ENCODE data around the gene RLIM. TPM values are rescaled to one million over a fixed set of nuclear protein-coding genes. Genes with fewer than 3 reads are reported as not detected.

The RLIM gene
- total RNA-seq, 1 experiment from 2014 or later, result 36.4 TPM

DNA sequence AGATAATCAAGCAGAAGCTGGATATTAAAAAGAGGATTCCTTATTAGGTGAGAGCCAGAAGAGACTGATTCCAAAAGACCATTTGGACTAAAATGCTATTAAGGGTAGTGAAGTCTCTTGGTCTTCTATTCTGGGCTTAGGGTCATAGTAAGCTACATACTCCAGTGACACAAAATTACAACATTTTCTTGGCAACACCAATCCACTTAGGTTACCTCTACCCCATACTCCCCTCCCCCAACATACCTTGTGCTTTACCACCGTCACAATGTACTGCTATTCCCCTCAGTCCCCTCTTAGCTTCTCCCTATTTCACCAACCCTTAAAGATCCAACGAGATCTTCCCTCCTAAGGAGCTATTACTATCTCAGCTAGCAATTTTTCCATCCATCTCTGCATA is 11.4 kb downstream of the RLIM start:
- Histone ChIP-seq H3K9ac (ENCODE audit: extremely low read depth, insufficient read length, low read length) (no peak overlapping the region), H3T11ph (ENCODE audit: low read length) (no peak overlapping the region), H3K56ac (ENCODE audit: insufficient read length, low read depth, low read length) (no peak overlapping the region), H3K79me2 (ENCODE audit: insufficient read depth, low read length) (peaks cover 5% of the 10 kb centered on the region; the same call in 1 of the 2 replicates), H3K4me1 (ENCODE audit: insufficient read depth, low read length) (no peaks in the 10 kb centered on the region; the same call in 1 of the 2 replicates), H2BK20ac (ENCODE audit: low read depth, low read length, poor library complexity, severe bottlenecking) (no peak overlapping the region), H4K8ac (replicated peaks; ENCODE audit: insufficient read length, low read depth, low read length) (no peak overlapping the region), H2BK5ac (ENCODE audit: insufficient read length, low read length) (no peak overlapping the region), H3K9me3 (ENCODE audit: control insufficient read depth, low read depth, low read length) (no peaks in the 10 kb centered on the region), H2AK5ac (ENCODE audit: insufficient read length, low read length) (no peak overlapping the region), H3K18ac (ENCODE audit: insufficient read length, low read depth, low read length) (no peak overlapping the region), H4K5ac (ENCODE audit: insufficient read length, low read depth, low read length) (no peak overlapping the region), H3K14ac (ENCODE audit: insufficient read depth, low read length) (no peak overlapping the region), H3K4me2 (ENCODE audit: insufficient read depth, insufficient read length, low read length) (no peak overlapping the region), H3K23me2 (ENCODE audit: insufficient read length, low read depth, low read length, poor library complexity, severe bottlenecking) (no peaks in the 10 kb centered on the region), H3K79me1 (ENCODE audit: insufficient read depth, low read depth, low read length, poor library complexity, severe bottlenecking) (peaks cover 3% of the 10 kb centered on the region), H3K23ac (ENCODE audit: insufficient read length, low read depth, low read length) (no peak overlapping the region), H2BK12ac (ENCODE audit: insufficient read length, low read depth, low read length) (no peak overlapping the region), H2BK15ac (ENCODE audit: low read depth, low read length) (no peak overlapping the region), H4K91ac (ENCODE audit: insufficient read length, low read depth, low read length) (no peak overlapping the region), H3K27ac (ENCODE audit: insufficient read length, low read depth, low read length) (no peak overlapping the region), H3K4ac (ENCODE audit: low read depth, low read length) (no peak overlapping the region), H2AFZ (ENCODE audit: low read length) (no peak overlapping the region), H2BK120ac (ENCODE audit: low read depth, low read length, poor library complexity, severe bottlenecking) (no peak overlapping the region), H3K27me3 (ENCODE audit: insufficient read depth, low read length) (no peaks in the 10 kb centered on the region), H4K20me1 (ENCODE audit: control insufficient read depth, insufficient read depth, insufficient read length) (no peaks in the 10 kb centered on the region)
- peaks cover 21 to 36% of the 10 kb centered on the region in 2 experiments; a peak in 3 of 4 replicates for H3K4me1 Mint-ChIP-seq
- peaks cover 51 to 68% of the 10 kb centered on the region in 2 experiments for H3K9me3 Mint-ChIP-seq
- H3K4me3 Mint-ChIP-seq, result no peak overlapping the region
- TF ChIP-seq, protein P1, sequence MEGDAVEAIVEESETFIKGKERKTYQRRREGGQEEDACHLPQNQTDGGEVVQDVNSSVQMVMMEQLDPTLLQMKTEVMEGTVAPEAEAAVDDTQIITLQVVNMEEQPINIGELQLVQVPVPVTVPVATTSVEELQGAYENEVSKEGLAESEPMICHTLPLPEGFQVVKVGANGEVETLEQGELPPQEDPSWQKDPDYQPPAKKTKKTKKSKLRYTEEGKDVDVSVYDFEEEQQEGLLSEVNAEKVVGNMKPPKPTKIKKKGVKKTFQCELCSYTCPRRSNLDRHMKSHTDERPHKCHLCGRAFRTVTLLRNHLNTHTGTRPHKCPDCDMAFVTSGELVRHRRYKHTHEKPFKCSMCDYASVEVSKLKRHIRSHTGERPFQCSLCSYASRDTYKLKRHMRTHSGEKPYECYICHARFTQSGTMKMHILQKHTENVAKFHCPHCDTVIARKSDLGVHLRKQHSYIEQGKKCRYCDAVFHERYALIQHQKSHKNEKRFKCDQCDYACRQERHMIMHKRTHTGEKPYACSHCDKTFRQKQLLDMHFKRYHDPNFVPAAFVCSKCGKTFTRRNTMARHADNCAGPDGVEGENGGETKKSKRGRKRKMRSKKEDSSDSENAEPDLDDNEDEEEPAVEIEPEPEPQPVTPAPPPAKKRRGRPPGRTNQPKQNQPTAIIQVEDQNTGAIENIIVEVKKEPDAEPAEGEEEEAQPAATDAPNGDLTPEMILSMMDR (conservative IDR thresholded peaks at IDR 0.05), result no peak
- no peak for DNase-seq
- no peak overlapping the region for H3K27ac Mint-ChIP-seq
- no CpG with 5 or more reads among the region's 2 CpGs for WGBS (ENCODE audit: extremely low coverage, insufficient read length, low lambda C conversion rate)
- H3K36me3 Mint-ChIP-seq (ENCODE audit: insufficient read depth in 1 of 3, low read depth in 3 of 3), result peaks cover 23 to 46% (median 27%) of the 10 kb centered on the region in 3 experiments
- no peaks in the 10 kb centered on the region for H3K27me3 Mint-ChIP-seq (ENCODE audit: low read depth)
